ENCODE results near the gene C1QTNF7.

The C1QTNF7 gene

DNA sequence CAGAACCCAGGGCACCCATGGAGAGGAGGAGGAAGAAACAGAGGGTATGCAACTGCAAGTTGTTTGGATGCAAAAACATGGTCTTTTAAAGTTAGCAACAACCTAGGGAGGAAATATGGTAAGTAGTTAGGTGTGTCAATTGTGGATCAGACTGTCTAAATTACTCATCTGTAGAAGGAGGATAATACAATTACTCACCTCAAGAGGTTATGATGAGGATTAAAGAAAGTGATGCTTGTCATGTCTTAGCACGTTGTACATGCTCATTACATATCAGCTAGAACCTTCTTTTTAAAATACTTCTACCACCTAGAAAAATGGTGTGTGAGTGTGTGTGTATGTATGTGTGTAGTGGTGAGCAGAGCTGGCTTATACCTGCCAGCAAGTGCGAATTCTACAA, 2.3 kb upstream of the C1QTNF7 start (continued):
- TF ChIP-seq, protein P1, sequence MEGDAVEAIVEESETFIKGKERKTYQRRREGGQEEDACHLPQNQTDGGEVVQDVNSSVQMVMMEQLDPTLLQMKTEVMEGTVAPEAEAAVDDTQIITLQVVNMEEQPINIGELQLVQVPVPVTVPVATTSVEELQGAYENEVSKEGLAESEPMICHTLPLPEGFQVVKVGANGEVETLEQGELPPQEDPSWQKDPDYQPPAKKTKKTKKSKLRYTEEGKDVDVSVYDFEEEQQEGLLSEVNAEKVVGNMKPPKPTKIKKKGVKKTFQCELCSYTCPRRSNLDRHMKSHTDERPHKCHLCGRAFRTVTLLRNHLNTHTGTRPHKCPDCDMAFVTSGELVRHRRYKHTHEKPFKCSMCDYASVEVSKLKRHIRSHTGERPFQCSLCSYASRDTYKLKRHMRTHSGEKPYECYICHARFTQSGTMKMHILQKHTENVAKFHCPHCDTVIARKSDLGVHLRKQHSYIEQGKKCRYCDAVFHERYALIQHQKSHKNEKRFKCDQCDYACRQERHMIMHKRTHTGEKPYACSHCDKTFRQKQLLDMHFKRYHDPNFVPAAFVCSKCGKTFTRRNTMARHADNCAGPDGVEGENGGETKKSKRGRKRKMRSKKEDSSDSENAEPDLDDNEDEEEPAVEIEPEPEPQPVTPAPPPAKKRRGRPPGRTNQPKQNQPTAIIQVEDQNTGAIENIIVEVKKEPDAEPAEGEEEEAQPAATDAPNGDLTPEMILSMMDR (tag by site-specific recombination; IDR thresholded peaks at IDR 0.05), result no peak
- TF ChIP-seq ZNF600 (tag by site-specific recombination; IDR thresholded peaks at IDR 0.05), result no peak
- no peak for TF ChIP-seq REPIN1 (tag by site-specific recombination; IDR thresholded peaks at IDR 0.05; ENCODE audit: low read depth)
- no peak for TF ChIP-seq ZNF768 (tag by site-specific recombination; IDR thresholded peaks at IDR 0.05)
- TF ChIP-seq ZNF221 (tag by site-specific recombination; IDR thresholded peaks at IDR 0.05; ENCODE audit: borderline replicate concordance), result no peak

GRCh38 chr4:15427161-15427560, 672 bp upstream of the C1QTNF7 start:
- Histone ChIP-seq H3K36me3 (ENCODE audit: control insufficient read depth in 2 of 2, insufficient read depth in 1 of 2, low read length in 2 of 2) (no peaks in the 10 kb centered on the region), H3K27ac (ENCODE audit: extremely low read depth, low read depth, low read length) (no peak overlapping the region), H3K9me3 (ENCODE audit: control insufficient read depth, insufficient read depth, low read depth, low read length) (no peaks in the 10 kb centered on the region), H3K4me3 (ENCODE audit: low read depth, low read length) (no peak overlapping the region), H3K4me1 (ENCODE audit: control insufficient read depth, insufficient read depth, low read length) (no peaks in the 10 kb centered on the region)
- ChIA-PET POLR2A (no interaction called here), CTCF (no interaction called here)
- TF ChIP-seq ZNF175 (tag by site-specific recombination; IDR thresholded peaks at IDR 0.05) (no peak), ZSCAN16 (tag by site-specific recombination; IDR thresholded peaks at IDR 0.05) (no peak), ZNF639 (tag by site-specific recombination; IDR thresholded peaks at IDR 0.05) (no peak), ZSCAN23 (tag by site-specific recombination; IDR thresholded peaks at IDR 0.05) (no peak), ZNF133 (tag by site-specific recombination; IDR thresholded peaks at IDR 0.05) (no peak), ZNF184 (tag by site-specific recombination; IDR thresholded peaks at IDR 0.05) (no peak), ZNF155 (tag by site-specific recombination; IDR thresholded peaks at IDR 0.05) (no peak), ZNF510 (tag by site-specific recombination; IDR thresholded peaks at IDR 0.05; ENCODE audit: insufficient replicate concordance) (no peak), ZNF626 (tag by site-specific recombination; IDR thresholded peaks at IDR 0.05) (no peak), ZNF791 (tag by site-specific recombination; IDR thresholded peaks at IDR 0.05) (no peak), GLI4 (tag by site-specific recombination; IDR thresholded peaks at IDR 0.05) (no peak), MYNN (tag by site-specific recombination; IDR thresholded peaks at IDR 0.05; ENCODE audit: borderline replicate concordance) (no peak)
- TF ChIP-seq, protein P2, sequence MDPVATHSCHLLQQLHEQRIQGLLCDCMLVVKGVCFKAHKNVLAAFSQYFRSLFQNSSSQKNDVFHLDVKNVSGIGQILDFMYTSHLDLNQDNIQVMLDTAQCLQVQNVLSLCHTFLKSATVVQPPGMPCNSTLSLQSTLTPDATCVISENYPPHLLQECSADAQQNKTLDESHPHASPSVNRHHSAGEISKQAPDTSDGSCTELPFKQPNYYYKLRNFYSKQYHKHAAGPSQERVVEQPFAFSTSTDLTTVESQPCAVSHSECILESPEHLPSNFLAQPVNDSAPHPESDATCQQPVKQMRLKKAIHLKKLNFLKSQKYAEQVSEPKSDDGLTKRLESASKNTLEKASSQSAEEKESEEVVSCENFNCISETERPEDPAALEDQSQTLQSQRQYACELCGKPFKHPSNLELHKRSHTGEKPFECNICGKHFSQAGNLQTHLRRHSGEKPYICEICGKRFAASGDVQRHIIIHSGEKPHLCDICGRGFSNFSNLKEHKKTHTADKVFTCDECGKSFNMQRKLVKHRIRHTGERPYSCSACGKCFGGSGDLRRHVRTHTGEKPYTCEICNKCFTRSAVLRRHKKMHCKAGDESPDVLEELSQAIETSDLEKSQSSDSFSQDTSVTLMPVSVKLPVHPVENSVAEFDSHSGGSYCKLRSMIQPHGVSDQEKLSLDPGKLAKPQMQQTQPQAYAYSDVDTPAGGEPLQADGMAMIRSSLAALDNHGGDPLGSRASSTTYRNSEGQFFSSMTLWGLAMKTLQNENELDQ (tag by site-specific recombination; IDR thresholded peaks at IDR 0.05; ENCODE audit: low read depth), result no peak
- TF ChIP-seq, protein P3, sequence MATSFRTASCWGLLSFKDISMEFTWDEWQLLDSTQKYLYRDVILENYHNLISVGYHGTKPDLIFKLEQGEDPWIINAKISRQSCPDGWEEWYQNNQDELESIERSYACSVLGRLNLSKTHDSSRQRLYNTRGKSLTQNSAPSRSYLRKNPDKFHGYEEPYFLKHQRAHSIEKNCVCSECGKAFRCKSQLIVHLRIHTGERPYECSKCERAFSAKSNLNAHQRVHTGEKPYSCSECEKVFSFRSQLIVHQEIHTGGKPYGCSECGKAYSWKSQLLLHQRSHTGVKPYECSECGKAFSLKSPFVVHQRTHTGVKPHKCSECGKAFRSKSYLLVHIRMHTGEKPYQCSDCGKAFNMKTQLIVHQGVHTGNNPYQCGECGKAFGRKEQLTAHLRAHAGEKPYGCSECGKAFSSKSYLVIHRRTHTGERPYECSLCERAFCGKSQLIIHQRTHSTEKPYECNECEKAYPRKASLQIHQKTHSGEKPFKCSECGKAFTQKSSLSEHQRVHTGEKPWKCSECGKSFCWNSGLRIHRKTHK (tag by site-specific recombination; IDR thresholded peaks at IDR 0.05), result no peak
